Fibroblast of mammary gland (primary cell): ENCODE measurements around the gene FLVCR2.

Source experiments
- DNase-seq: peaks from one replicate; pipeline ENCODE4 v3.0.0-alpha.2; 2010; ENCODE audit warnings: low read depth
- H3K4me3 ChIP-seq: 2 replicates; pipeline ENCODE4 v1.5.1; 2011; ENCODE audit warnings: low read depth, mild to moderate bottlenecking, low read length, moderate library complexity; ENCODE audit not compliant: control insufficient read depth
- TF ChIP-seq, protein P1 (sequence below): conservative IDR thresholded peaks from 2 replicates; pipeline ENCODE4 v1.5.1; 2011; ENCODE audit warnings: low read depth, low read length, inconsistent platforms; ENCODE audit not compliant: control insufficient read depth, insufficient read depth

The FLVCR2 gene

DNA sequence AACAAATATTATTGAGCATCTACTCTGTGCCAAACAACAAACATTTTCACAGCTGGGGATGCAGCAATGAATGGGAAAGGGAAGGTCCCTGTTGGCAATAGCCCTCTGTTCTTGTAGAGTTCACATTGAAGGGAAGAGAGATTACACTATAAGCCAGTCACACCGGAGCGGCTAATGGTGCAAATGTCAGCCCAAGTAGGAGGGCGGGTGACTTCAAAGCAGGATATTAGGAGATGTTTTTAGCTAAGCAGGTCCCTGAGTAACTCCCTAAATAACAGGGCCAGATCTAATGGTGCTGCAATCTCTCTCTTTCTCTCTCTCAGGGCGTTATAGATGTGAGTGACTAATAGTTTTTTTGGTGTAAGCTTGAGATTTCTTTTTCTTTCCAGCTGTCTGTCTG lies 30.7 kb downstream of the FLVCR2 start:
- DNase-seq: no peak

DNA sequence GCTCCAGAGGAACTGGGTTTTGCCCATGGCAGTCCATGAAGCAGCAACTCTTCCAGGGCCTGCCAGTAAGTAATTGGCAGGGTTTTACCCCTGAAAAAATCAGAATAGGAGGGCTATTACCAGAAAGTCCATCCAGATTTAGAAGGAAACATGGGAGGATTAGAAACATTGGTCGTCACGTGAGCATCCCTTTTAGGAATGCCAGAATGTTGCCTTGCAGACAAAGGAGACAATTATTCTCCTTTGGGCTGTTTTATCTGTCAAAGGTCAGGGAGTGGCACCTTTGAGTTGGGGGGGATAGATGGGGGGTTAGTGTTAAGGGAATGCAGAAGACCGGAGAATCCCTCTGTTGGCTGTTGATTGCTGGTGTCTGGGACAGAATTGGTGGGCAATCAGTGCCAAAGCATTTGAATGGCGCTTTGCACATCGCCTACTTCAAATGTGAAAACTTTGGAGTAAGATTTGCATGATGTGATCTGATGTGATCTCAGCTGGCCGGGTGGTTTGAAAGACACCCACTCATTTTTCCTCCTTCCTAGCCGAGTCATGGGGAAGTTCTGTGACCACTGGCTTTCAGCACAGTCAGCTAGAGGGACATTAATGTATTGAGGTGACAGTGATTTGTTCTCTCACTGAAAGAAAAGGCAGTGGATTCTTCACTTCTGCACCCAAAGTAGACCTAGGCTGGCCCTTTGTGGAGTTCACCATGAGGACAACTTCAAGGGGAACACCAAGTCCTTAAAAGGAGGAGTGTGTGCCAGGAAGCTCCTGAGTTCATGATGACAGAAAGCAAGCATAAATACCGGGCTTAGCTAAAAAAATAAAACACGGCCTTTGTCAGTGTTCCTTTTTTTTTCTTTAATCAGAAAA lies 31.4 kb downstream of the FLVCR2 start:
- H3K4me3 ChIP-seq: no peak overlapping the region
- peak; percentile 50 for DNase-seq
- TF ChIP-seq, protein P1, sequence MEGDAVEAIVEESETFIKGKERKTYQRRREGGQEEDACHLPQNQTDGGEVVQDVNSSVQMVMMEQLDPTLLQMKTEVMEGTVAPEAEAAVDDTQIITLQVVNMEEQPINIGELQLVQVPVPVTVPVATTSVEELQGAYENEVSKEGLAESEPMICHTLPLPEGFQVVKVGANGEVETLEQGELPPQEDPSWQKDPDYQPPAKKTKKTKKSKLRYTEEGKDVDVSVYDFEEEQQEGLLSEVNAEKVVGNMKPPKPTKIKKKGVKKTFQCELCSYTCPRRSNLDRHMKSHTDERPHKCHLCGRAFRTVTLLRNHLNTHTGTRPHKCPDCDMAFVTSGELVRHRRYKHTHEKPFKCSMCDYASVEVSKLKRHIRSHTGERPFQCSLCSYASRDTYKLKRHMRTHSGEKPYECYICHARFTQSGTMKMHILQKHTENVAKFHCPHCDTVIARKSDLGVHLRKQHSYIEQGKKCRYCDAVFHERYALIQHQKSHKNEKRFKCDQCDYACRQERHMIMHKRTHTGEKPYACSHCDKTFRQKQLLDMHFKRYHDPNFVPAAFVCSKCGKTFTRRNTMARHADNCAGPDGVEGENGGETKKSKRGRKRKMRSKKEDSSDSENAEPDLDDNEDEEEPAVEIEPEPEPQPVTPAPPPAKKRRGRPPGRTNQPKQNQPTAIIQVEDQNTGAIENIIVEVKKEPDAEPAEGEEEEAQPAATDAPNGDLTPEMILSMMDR: no peak

More for the DNA sequence above, 30.7 kb downstream of the FLVCR2 start:
- TF ChIP-seq, protein P1: no peak
- no peak overlapping the region for H3K4me3 ChIP-seq

DNA sequence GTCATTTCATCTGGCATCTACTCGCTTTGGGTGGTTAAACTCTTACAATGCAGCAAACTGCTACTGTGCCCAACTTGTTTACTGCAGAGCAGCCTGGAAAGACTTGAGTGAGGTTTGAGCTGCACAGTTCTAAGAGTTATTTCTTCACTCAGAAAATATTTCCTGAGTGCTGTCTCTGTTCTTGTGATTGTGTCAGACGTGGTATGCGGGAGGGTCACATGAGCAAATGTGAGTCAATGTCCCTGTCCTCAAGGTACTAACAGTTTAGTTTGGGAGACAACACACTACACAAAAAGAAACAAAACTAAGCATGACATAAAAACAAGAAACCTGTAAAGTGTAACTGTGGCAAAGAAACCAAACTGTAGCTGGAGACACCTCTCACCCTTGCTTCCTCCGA lies 32.4 kb downstream of the FLVCR2 start:
- TF ChIP-seq, protein P1: no peak
- peak; percentile 36 for DNase-seq
- H3K4me3 ChIP-seq: no peak overlapping the region

DNA sequence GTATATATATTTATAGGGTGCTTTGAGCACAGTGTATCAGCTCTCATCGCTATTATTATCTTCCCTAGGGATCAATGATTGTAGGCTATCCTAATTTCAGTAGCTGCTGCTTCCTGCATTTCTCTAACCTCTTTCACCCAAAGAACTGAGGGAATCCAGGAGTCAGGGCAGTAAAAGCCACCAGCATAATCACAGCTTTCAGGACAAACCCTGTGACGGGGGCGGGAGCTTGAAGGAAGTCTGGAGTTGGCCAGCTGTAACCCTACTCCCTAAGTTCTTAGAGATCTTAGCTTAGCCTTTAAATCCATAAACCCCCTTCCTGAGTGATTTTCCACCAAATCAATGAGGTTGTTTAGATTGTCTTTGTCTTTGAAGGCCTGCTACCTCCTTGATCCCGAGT lies 33.7 kb downstream of the FLVCR2 start:
- no peak for DNase-seq
- TF ChIP-seq, protein P1: no peak
- H3K4me3 ChIP-seq: no peak overlapping the region

DNA sequence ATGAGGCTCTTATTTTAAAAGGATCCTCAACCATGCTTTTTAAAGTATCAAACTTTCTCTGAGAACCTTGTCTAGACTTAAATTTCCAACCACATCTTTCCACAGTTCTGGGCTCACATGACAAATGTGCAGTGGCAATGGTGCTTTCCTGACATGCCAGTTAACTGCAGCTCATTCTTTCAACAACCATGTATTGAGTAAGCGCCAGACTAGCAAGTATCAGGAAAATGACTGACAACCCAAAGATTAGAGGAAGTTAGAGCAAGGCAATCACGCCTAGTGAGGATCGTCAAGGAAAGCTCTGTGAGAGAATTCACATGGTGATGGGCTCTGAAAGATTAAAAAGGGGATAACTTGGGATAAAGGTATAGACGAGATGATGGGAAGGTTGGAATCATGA lies 35.8 kb downstream of the FLVCR2 start:
- TF ChIP-seq, protein P1: no peak
- no peak for DNase-seq
- no peak overlapping the region for H3K4me3 ChIP-seq

DNA sequence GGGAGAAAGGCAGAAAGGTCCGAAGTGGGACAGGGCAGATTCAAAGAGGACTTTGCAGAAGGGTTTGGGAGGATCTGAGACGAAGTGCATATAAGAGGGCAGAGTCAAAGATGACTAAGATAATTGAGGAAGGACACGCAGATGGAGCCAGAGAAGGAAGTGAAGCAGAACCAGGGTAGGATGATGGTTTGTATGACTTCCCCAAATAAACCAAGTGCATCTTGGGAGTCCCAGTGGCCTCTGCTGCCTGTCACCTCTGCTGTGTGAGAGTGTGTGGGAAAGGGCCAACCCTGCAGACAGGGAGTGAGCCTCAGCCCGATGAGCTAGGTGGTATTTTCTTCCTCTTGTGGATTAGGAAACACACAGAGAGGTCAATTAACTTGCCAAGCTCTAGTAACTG lies 36.8 kb downstream of the FLVCR2 start:
- DNase-seq: no peak
- TF ChIP-seq, protein P1: no peak
- no peak overlapping the region for H3K4me3 ChIP-seq
